Measurements from ENCODE around the gene ADAMTS2.
"Not testable (repeated sequence)": the region's sequence is repeated elsewhere in the genome, so short reads cannot be mapped to it uniquely, and the experiment has no call there.

Gene ADAMTS2

DNA sequence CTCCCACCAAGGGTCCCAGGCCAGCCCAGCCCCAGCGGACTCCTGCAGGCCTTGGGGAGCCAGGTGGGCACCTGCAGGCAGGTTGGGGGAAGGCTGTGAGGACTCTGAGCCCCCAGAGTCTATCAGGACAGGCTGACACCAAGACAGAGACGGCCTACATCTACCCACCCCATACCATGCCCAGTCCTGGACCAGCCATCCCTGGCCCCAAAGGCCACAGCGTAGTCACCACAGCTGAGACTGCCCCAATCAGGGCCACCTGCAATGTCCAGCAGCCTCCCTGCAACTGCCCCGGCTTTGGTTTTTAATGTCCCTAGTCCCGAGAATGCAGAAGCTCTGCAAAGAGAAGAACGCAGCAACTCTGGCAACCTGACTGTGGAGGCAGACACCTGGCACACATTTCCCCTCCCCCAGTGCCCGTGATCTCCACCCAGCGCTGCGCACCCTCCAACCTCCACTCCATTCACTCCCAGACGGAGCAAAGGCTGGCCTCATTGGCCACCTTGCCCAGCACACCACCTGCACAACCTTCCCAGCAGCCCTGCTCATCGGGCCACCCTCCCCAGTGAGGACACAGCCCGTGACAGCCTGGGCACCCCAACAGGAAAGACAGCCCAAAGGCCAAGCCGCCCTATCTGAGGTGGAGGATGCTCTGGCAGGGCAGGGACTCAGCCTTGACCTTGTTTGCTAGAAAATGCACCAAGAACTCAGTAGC lies 14.9 kb downstream of the ADAMTS2 start:
- no peak for TF ChIP-seq CTCF (IDR thresholded peaks at IDR 0.05; ENCODE audit: borderline replicate concordance, insufficient read depth, low read depth, low read length)
- no peak overlapping the region for H3K4me3 ChIP-seq (ENCODE audit: low read depth, low read length)

DNA sequence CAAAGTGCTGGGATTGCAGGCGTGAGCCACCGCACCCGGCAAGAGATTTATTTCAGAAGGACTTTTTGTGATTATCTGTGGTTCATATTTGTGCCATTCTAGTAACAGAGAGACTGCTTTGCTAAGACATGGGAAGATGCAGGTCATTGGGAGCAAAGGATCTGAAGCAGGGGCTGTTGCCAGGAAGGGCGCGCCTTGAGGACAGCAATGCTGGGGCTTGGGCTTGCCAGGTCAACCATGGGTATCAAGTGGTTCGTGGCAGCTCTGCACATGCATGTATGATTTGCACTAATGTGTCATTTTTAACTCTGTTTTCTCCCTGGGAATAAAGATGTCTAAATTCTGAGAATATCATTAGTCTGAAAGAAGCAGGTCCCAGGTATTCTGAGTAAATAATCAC lies 17.0 kb downstream of the ADAMTS2 start:
- no peak for TF ChIP-seq CTCF (IDR thresholded peaks at IDR 0.05; ENCODE audit: borderline replicate concordance, insufficient read depth, low read depth, low read length)
- H3K4me3 ChIP-seq (ENCODE audit: low read depth, low read length) = no peak overlapping the region

- no peak for TF ChIP-seq CTCF (IDR thresholded peaks at IDR 0.05; ENCODE audit: borderline replicate concordance, insufficient read depth, low read depth, low read length)
- H3K4me3 ChIP-seq (ENCODE audit: low read depth, low read length) = no peak overlapping the region
Measured at GRCh38 chr5:179327021-179327735, 18.1 kb downstream of the ADAMTS2 start.

DNA sequence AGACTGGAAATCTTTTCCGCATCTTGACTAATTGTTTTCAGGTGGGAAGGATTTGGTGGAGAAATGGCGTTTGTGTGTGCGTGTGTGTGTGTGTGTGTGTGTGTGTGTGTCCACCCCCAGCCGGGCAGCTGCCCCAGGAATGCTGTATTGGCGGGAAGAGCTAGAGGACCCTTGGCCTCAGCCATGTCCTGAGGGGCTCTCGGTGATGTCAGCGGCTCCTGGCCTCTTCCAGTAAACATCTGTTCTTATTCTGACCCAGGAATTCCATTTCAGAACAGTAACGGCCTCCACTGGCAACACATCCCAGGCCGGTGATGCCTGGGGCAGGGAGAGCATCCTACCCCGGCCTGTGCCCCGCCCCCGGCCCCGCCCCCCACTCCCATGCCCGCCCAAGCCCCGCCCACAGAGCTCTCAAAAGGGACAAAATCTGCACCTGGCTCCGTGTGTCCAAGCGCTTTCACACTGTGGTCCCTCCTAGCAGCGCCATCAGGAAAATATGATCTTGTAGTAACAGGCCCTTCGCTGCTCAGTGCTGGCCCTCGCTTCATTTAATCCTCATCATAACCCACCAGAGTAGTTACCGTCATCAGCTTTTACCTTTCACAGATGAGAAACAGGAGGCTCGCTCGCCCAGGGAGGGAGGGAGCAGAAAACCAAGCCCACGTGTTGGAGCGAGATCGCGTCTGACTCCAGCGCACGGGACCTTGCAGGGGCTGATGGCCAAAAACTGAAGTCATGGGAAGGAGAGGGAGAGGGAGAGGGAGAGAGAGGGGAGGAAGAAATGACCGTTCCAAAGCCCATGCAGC lies 18.9 kb downstream of the ADAMTS2 start:
- TF ChIP-seq CTCF (IDR thresholded peaks at IDR 0.05; ENCODE audit: borderline replicate concordance, insufficient read depth, low read depth, low read length) = no peak
- no peak overlapping the region for H3K4me3 ChIP-seq (ENCODE audit: low read depth, low read length)

- no peak for TF ChIP-seq CTCF (IDR thresholded peaks at IDR 0.05; ENCODE audit: borderline replicate concordance, insufficient read depth, low read depth, low read length)
Measured at GRCh38 chr5:179325296-179326031, 19.8 kb downstream of the ADAMTS2 start.

DNA sequence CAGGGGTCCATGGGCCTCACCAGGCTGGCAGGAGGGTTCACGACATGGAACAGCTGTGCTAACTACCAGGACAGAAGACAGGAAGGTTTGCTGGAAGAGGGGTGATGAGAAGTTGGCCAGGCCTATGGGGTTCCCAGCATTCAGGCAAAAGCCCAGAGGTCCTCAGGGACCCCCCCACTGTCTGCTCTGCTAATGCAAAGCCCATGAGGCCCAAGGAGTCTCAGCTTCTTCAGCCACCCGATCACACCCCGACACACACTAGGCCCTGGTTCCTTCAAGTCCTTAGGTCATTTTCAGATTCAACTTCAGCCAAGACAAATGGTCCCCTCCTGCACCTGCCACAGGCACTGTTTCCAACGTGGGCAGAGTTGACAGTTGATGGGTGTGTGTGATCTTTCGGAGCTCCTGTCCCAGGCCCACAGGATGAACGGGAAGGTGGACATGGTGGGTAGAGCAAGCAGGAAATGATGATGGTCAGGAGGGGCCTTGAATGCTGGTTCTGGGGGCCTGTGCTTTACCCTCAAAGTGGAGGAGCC lies 20.4 kb downstream of the ADAMTS2 start:
- H3K4me3 ChIP-seq (ENCODE audit: low read depth, low read length) = no peak overlapping the region

More at GRCh38 chr5:179325296-179326031, 19.8 kb downstream of the ADAMTS2 start:
- no peak overlapping the region for H3K4me3 ChIP-seq (ENCODE audit: low read depth, low read length)

GRCh38 chr5:179324316-179324715 lies 20.9 kb downstream of the ADAMTS2 start:
- H3K4me3 ChIP-seq (ENCODE audit: low read depth, low read length) = not testable (repeated sequence)

More for the DNA sequence above, 20.4 kb downstream of the ADAMTS2 start:
- TF ChIP-seq CTCF (IDR thresholded peaks at IDR 0.05; ENCODE audit: borderline replicate concordance, insufficient read depth, low read depth, low read length) = no peak
